OCI-LY3 (cell line): ENCODE data around the gene ZDHHC22.

Experiments used
- H2AFZ ChIP-seq: fragments of 200-600, 300-600 bp; shearing (Covaris generic); 2 replicates; pipeline ENCODE4 v1.6.0; 2014; ENCODE audit warnings: antibody characterized with exemption, low read depth, low read length
- H3K27ac ChIP-seq: fragments of 200-600, 300-600 bp; sonication (generic); 2 replicates; pipeline ENCODE4 v1.5.1; 2014; ENCODE audit warnings: mild to moderate bottlenecking, low read length, moderate library complexity, mixed read lengths
- H3K27me3 ChIP-seq: fragments of 200-600, 300-600 bp; sonication (generic); 2 replicates; pipeline ENCODE4 v1.6.1; 2014; ENCODE audit warnings: low read depth, low read length, mixed read lengths
- H3K36me3 ChIP-seq: fragments of 200-600, 300-600 bp; sonication (generic); replicated peaks from 2 replicates; pipeline ENCODE3; 2014; ENCODE audit warnings: low read depth, low read length, mixed read lengths
- H3K4me1 ChIP-seq: fragments of 300-600, 200-600 bp; sonication (generic); 2 replicates; pipeline ENCODE4 v1.6.1; 2014; ENCODE audit warnings: low read length, mixed read lengths
- H3K4me2 ChIP-seq: fragments of 200-600, 300-600 bp; sonication (generic); 2 replicates; pipeline ENCODE4 v1.6.1; 2014; ENCODE audit warnings: low read length, mixed read lengths
- H3K4me3 ChIP-seq: fragments of 300-600, 200-600 bp; sonication (generic); 2 replicates; pipeline ENCODE4 v1.5.1; 2014; ENCODE audit warnings: antibody characterized with exemption, mild to moderate bottlenecking, low read length, moderate library complexity
- H3K79me2 ChIP-seq: fragments of 300-600, 200-600 bp; shearing (Covaris generic); 2 replicates; pipeline ENCODE4 v1.6.1; 2014; ENCODE audit warnings: mild to moderate bottlenecking, low read length, mixed read lengths
- H3K9ac ChIP-seq: fragments of 300-600, 200-600 bp; shearing (Covaris generic); 2 replicates; pipeline ENCODE4 v1.6.0; 2014; ENCODE audit warnings: mild to moderate bottlenecking, low read length, moderate library complexity
- H3K9me3 ChIP-seq: fragments of 200-600, 300-600 bp; shearing (Covaris generic); 2 replicates; pipeline ENCODE4 v1.6.1; 2014; ENCODE audit warnings: low read length, mixed read lengths; ENCODE audit not compliant: insufficient read depth
- H4K20me1 ChIP-seq: fragments of 200-600, 300-600 bp; sonication (generic); 2 replicates; pipeline ENCODE4 v1.6.1; 2016; ENCODE audit warnings: low read length, mixed read lengths; ENCODE audit not compliant: insufficient read depth
- EZH2phosphoT487 ChIP-seq: fragments of 200-600 bp; shearing (Covaris generic); IDR thresholded peaks from 2 replicates; pipeline ENCODE4 v1.6.1; 2018; ENCODE audit warnings: antibody characterized with exemption, mixed run types, low read depth
- TF ChIP-seq, protein P1 (sequence below): fragments of 200-600, 300-600 bp; sonication (generic); IDR thresholded peaks from 2 replicates; pipeline ENCODE4 v1.5.1; 2014; ENCODE audit warnings: antibody characterized with exemption, low read length, low read depth

Gene ZDHHC22

GRCh38 chr14:77082356-77082755 is 59.2 kb downstream of the ZDHHC22 start:
- Histone ChIP-seq H2AFZ (no peak overlapping the region), H3K27me3 (peaks cover 9% of the 10 kb centered on the region; the same call in 1 of the 2 replicates), H3K4me3 (no peak overlapping the region), H3K9ac (no peak overlapping the region), H3K36me3 (no peaks in the 10 kb centered on the region), H3K9me3 (no peaks in the 10 kb centered on the region), H3K4me2 (no peak overlapping the region), H3K79me2 (no peaks in the 10 kb centered on the region), H4K20me1 (no peaks in the 10 kb centered on the region), H3K27ac (no peak overlapping the region), H3K4me1 (no peaks in the 10 kb centered on the region)
- TF ChIP-seq EZH2phosphoT487, result no peak
- TF ChIP-seq, protein P1, sequence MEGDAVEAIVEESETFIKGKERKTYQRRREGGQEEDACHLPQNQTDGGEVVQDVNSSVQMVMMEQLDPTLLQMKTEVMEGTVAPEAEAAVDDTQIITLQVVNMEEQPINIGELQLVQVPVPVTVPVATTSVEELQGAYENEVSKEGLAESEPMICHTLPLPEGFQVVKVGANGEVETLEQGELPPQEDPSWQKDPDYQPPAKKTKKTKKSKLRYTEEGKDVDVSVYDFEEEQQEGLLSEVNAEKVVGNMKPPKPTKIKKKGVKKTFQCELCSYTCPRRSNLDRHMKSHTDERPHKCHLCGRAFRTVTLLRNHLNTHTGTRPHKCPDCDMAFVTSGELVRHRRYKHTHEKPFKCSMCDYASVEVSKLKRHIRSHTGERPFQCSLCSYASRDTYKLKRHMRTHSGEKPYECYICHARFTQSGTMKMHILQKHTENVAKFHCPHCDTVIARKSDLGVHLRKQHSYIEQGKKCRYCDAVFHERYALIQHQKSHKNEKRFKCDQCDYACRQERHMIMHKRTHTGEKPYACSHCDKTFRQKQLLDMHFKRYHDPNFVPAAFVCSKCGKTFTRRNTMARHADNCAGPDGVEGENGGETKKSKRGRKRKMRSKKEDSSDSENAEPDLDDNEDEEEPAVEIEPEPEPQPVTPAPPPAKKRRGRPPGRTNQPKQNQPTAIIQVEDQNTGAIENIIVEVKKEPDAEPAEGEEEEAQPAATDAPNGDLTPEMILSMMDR, result no peak
